ENCODE measurements around the gene NRXN3. TPM values are rescaled to one million over a fixed set of nuclear protein-coding genes. Genes with fewer than 3 reads are reported as not detected.

The NRXN3 gene
- polyA plus RNA-seq, 1 donor (not counting 4 experiments of a cell fraction or from before 2014, with no cell fraction given): 0.89 TPM

- dilution Hi-C loops (cut with MboI; ENCODE audit: extremely low pct_ligation_motif_present, low sequenced_read_pairs): no loop called here
- Histone ChIP-seq H3K27ac (ENCODE audit: control insufficient read depth, insufficient read depth, low read length) (no peak overlapping the region), H3K4me1 (ENCODE audit: control insufficient read depth, extremely low read depth, insufficient read depth, low read length) (no peaks in the 10 kb centered on the region), H3K36me3 (ENCODE audit: control insufficient read depth in 2 of 2, extremely low read depth in 1 of 2, insufficient read depth in 2 of 2, low read length in 2 of 2) (no peaks in the 10 kb centered on the region), H3K4me2 (ENCODE audit: control insufficient read depth, extremely low read depth, insufficient read depth, low read depth, low read length) (no peak overlapping the region), H3K79me2 (ENCODE audit: control insufficient read depth, insufficient read depth, low read length) (no peaks in the 10 kb centered on the region), H3K4me3 (ENCODE audit: control insufficient read depth in 2 of 3, extremely low read depth in 1 of 3, insufficient read depth in 2 of 3, low read depth in 1 of 3, low read length in 3 of 3) (no peak overlapping the region), H3K9me3 (ENCODE audit: control insufficient read depth, low read depth, low read length) (no peaks in the 10 kb centered on the region), H3K9me1 (ENCODE audit: control insufficient read depth, extremely low read depth, insufficient read depth, low read length) (no peaks in the 10 kb centered on the region), H3K9ac (ENCODE audit: control insufficient read depth, extremely low read depth, insufficient read depth, low read length) (no peak overlapping the region), H4K20me1 (ENCODE audit: control insufficient read depth, extremely low read depth, insufficient read depth, low read length) (no peaks in the 10 kb centered on the region), H2AFZ (ENCODE audit: control insufficient read depth, low read length) (no peak overlapping the region), H3K27me3 (ENCODE audit: control insufficient read depth, extremely low read depth, insufficient read depth, low read length) (no peaks in the 10 kb centered on the region)
- no peak for FAIRE-seq
- no peak for TF ChIP-seq CTCF (optimal IDR thresholded peaks at IDR 0.05 in 1 of 3, IDR thresholded peaks at IDR 0.05 in 1 of 3, conservative IDR thresholded peaks at IDR 0.05 in 1 of 3; ENCODE audit: extremely low read depth in 1 of 3, insufficient read depth in 2 of 3, low read length in 3 of 3)
- no peak for TF ChIP-seq EZH2 (IDR thresholded peaks at IDR 0.05; ENCODE audit: low read length)
- DNase-seq (ENCODE audit: low read depth, low spot score): no peak
Observed at GRCh38 chr14:78704965-78705364, 534.8 kb downstream of the NRXN3 start.

GRCh38 chr14:78705989-78706388, 535.8 kb downstream of the NRXN3 start:
- H3K4me1 ChIP-seq (ENCODE audit: control insufficient read depth, extremely low read depth, insufficient read depth, low read length): no peaks in the 10 kb centered on the region
- no peak for TF ChIP-seq CTCF (optimal IDR thresholded peaks at IDR 0.05 in 1 of 3, IDR thresholded peaks at IDR 0.05 in 1 of 3, conservative IDR thresholded peaks at IDR 0.05 in 1 of 3; ENCODE audit: extremely low read depth in 1 of 3, insufficient read depth in 2 of 3, low read length in 3 of 3)
- no peak for TF ChIP-seq EZH2 (IDR thresholded peaks at IDR 0.05; ENCODE audit: low read length)
- no peak overlapping the region for H2AFZ ChIP-seq (ENCODE audit: control insufficient read depth, low read length)
- no peak overlapping the region for H3K4me2 ChIP-seq (ENCODE audit: control insufficient read depth, extremely low read depth, insufficient read depth, low read depth, low read length)
- no peaks in the 10 kb centered on the region for H4K20me1 ChIP-seq (ENCODE audit: control insufficient read depth, extremely low read depth, insufficient read depth, low read length)
- no peak overlapping the region for H3K9ac ChIP-seq (ENCODE audit: control insufficient read depth, extremely low read depth, insufficient read depth, low read length)
- no peak overlapping the region for H3K27ac ChIP-seq (ENCODE audit: control insufficient read depth, insufficient read depth, low read length)
- dilution Hi-C loops (cut with MboI; ENCODE audit: extremely low pct_ligation_motif_present, low sequenced_read_pairs): no loop called here
- no peaks in the 10 kb centered on the region for H3K9me1 ChIP-seq (ENCODE audit: control insufficient read depth, extremely low read depth, insufficient read depth, low read length)
- FAIRE-seq: no peak
- H3K4me3 ChIP-seq (ENCODE audit: control insufficient read depth in 2 of 3, extremely low read depth in 1 of 3, insufficient read depth in 2 of 3, low read depth in 1 of 3, low read length in 3 of 3): no peak overlapping the region
- no peak for DNase-seq (ENCODE audit: low read depth, low spot score)
- H3K27me3 ChIP-seq (ENCODE audit: control insufficient read depth, extremely low read depth, insufficient read depth, low read length): no peaks in the 10 kb centered on the region
- no peaks in the 10 kb centered on the region for H3K9me3 ChIP-seq (ENCODE audit: control insufficient read depth, low read depth, low read length)
- no peaks in the 10 kb centered on the region for H3K36me3 ChIP-seq (ENCODE audit: control insufficient read depth in 2 of 2, extremely low read depth in 1 of 2, insufficient read depth in 2 of 2, low read length in 2 of 2)
- H3K79me2 ChIP-seq (ENCODE audit: control insufficient read depth, insufficient read depth, low read length): no peaks in the 10 kb centered on the region
